Measurements from ENCODE around the gene NDUFB2. TPM values are rescaled to one million over a fixed set of nuclear protein-coding genes. Genes with fewer than 3 reads are reported as not detected.

Gene NDUFB2
- total and polyA plus RNA-seq, 2 donors (not counting 3 experiments of a cell fraction or from before 2014, with no cell fraction given) = 197 to 1,075 TPM

DNA sequence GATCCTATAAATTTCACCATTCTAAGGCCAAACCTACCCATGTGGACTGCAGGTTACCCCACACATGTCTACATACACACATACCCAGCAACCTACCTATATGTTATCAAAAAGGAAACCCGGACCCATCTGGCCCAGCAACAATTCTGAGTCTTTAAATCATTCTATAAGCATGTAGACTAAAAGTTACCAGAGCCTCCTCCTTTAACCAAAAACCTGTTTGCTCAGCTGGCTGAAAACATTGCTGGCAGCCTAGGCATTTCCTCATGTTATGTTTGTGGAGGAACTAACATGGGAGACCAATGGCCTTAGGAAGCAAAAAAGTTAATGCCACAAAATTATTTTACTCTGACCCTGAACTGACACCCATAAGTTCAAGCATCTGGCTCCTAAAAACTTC, 29.0 kb upstream of the NDUFB2 start:
- no peak overlapping the region for H3K9ac ChIP-seq (replicated peaks; ENCODE audit: extremely low read depth, insufficient read depth, low read length)
- no peak overlapping the region for H3K27ac ChIP-seq (ENCODE audit: insufficient read depth, low read depth, low read length)
- no peaks in the 10 kb centered on the region for H3K9me1 ChIP-seq (replicated peaks; ENCODE audit: control insufficient read depth, extremely low read depth, insufficient read depth, low read length)
- no peak overlapping the region for H2AFZ ChIP-seq (ENCODE audit: low read depth, low read length)
- BruUV-seq (replicated peaks) = no TSS peak
- H3K4me2 ChIP-seq (ENCODE audit: insufficient read depth, low read length) = no peak overlapping the region
- TF ChIP-seq CTCF (IDR thresholded peaks at IDR 0.05; ENCODE audit: extremely low read depth in 1 of 2, insufficient read depth in 1 of 2, low read depth in 1 of 2, low read length in 2 of 2) = no peak
- no peak for TF ChIP-seq EZH2 (IDR thresholded peaks at IDR 0.05; ENCODE audit: borderline replicate concordance, low read depth, low read length, severe bottlenecking)
- no peak for TF ChIP-seq JUN (IDR thresholded peaks at IDR 0.05; ENCODE audit: borderline replicate concordance, insufficient read depth, insufficient read length, low read depth)
- no peak for TF ChIP-seq FOS (IDR thresholded peaks at IDR 0.05; ENCODE audit: borderline replicate concordance, insufficient read depth, low read length)
- TF ChIP-seq MYC (IDR thresholded peaks at IDR 0.05; ENCODE audit: low read depth, low read length) = no peak
- TF ChIP-seq POLR2A (IDR thresholded peaks at IDR 0.05; ENCODE audit: low read depth, low read length) = no peak
- TF ChIP-seq, protein P1, sequence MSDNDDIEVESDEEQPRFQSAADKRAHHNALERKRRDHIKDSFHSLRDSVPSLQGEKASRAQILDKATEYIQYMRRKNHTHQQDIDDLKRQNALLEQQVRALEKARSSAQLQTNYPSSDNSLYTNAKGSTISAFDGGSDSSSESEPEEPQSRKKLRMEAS (IDR thresholded peaks at IDR 0.05; ENCODE audit: insufficient read depth, insufficient read length) = no peak
- no peak for TF ChIP-seq POLR2AphosphoS5 (IDR thresholded peaks at IDR 0.05; ENCODE audit: insufficient read depth, low read depth, low read length)
- TF ChIP-seq GATA2 (IDR thresholded peaks at IDR 0.05; ENCODE audit: insufficient read depth, insufficient read length, low read depth, low read length) = no peak
- CTCF ChIA-PET = no interaction called here
- no peaks in the 10 kb centered on the region for H3K79me2 ChIP-seq (ENCODE audit: control insufficient read depth, insufficient read depth, low read length)
- POLR2A ChIA-PET = no interaction called here
- intact Hi-C loops (cut with micrococcal nuclease) = no loop called here
- no peak overlapping the region for H3K4me3 ChIP-seq (replicated peaks in 1 of 3; ENCODE audit: insufficient read depth in 1 of 3, low read depth in 1 of 3, low read length in 3 of 3)
- H3K9me3 ChIP-seq (replicated peaks; ENCODE audit: control insufficient read depth, insufficient read depth, low read length) = no peaks in the 10 kb centered on the region
- peaks cover 3% of the 10 kb centered on the region for H3K4me1 ChIP-seq (ENCODE audit: control insufficient read depth, extremely low read depth, insufficient read depth, low read length)
- dilution Hi-C loops (cut with MboI; ENCODE audit: extremely low pct_ligation_motif_present, low sequenced_read_pairs) = no loop called here
- FAIRE-seq = no peak
- no peaks in the 10 kb centered on the region for H3K36me3 ChIP-seq (ENCODE audit: control insufficient read depth in 2 of 2, extremely low read depth in 1 of 2, insufficient read depth in 2 of 2, low read length in 2 of 2)
- H4K20me1 ChIP-seq (replicated peaks; ENCODE audit: control insufficient read depth, extremely low read depth, insufficient read depth, low read length) = no peaks in the 10 kb centered on the region
- peaks cover 2 to 3% of the 10 kb centered on the region in 2 experiments for H3K27me3 ChIP-seq (ENCODE audit: control insufficient read depth in 2 of 2, insufficient read depth in 2 of 2, low read length in 2 of 2)
- peak; percentile 46 for DNase-seq (ENCODE audit: low read depth, low spot score)
